Stromal cell of bone marrow (primary cell): Measurements from ENCODE around the gene CYP4A22.
"Not testable (repeated sequence)": the region's sequence is repeated elsewhere in the genome, so short reads cannot be mapped to it uniquely, and the experiment has no call there.

Experiments
- DNase-seq: peaks from one replicate; pipeline ENCODE4 v3.0.0-alpha.2; 2012; ENCODE audit warnings: low read depth

The CYP4A22 gene

DNA sequence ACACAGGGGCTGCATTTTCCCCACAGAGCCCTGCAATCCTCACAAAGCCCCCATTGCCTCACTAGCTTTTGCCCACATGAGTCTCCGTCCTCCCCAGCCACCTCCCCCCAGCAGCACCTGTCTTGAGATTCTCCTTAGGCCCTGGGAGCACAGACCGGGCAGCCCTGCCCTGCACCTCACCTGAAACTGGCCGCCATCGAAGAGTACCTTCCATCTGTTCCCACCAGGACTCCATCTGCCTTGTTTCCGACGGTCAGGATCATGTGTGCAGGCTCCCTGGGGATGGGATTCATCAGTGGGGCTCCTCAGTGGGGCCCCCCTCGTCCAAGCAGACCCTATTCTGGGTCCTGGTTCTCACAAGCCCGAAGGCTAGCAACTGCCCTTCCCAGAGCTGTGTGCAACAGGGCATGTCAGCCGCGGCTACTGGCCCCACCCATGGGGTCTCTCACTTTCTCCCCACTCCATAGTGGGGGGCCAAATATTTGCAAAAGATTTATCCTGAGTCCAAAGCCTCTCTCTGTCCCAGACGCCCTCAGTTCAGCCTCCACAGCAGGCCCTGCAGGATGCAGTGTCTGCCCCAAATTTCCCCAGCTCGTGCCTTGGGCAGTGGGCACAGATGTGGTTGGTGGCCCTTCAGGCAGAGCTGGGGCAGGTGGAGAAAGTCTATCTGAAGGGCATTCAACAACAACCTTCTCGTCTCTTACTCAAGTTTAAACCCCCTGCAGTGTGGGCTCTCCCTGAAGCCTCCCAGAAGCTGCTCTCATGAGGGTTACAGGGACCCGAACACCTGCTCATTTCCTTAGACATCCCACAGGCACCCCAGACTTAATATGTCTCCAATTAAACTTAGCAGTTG is 47.8 kb downstream of the CYP4A22 start:
- no peak for DNase-seq

DNA sequence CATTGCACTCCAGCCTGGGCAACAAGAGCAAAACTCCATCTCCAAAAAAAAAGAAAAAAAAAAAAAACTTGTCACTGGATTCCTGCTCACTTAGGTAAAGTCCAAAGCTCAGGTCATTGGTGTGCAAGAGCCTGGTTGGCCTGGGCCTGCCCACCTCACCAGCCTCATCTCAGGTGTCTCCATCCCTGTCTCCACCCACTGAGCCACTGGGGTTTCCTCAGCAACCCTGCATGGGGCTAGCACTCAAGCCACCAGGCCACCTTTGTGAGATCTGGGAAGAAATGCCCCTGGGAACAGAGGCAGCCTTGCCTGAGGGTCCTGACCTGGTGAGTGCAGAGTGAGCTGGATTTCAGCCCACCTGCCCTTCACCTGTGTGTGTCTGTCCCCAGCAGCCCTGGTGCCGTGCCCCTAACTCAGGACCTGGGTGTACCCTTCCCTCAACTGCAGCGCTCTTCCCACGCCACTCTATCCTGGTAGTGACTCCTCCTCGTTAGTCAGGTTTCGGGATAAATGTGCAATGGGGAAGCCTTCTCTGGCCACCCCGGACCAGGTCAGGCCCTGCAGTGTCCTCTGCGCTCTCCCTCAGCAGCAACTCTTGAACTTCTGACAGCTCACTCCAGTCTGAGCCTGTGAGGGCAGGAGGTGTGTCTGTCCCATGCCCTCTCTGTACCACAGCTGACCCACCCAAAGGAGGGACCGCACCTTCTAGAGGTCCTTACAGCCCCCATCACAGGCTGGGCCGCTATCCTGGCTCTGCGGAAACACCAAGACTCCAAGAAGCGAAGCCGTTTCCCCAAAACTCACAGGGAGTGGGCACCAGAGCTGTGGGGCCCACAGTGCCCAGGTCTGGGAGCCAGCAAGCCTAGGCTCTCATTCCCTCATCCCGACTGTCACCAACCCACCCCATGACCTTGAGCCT is 49.3 kb downstream of the CYP4A22 start:
- no peak for DNase-seq

DNA sequence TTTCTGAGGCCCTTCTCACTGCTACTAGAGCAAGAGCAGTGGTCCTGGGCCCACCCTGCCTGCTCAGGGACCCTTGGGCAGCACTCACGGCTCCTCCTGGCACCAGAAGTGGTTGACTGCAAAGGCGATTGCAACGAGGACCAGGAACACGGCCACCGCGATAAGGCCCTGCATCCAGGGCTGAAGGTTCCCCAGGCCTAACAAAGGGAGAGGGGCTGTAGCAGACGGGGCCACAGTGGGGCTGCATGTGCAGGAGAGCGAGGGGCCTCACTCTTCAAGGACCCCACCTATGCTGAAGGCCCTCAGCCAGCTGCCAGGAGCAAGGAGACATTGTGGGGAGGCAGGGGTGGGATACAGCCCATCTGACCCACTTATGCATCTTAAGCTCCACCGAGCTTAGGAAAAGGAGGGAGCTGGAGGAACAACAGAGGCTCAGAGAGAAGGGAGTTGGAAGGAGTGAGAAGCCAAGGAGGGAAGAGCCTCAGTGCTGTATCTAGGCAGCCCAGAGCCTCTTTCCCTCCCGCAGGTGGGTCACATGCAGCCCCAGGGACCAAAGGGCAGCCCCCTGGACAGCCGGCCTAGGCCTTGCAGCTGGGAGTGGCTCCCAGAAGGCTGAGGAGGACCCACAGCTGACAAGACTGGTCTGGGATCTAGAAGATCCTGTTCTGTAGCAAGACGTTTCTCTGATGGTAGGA is 50.1 kb downstream of the CYP4A22 start:
- DNase-seq: no peak

DNA sequence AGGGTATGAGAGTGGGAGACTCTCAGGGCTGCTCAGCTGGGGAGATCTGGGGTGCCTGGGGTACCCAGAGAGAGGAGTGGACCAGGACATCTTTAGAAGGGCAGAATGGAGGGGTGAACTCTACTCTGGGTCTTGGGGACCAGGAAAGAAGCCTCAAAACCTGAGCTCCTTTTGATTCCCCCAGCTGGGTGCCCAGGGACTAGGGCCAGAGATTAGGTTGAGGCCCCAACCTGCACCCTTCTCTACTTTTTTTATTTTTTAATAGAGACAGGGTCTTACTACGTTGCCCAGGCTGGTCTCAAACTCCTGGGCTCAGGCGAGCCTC is 50.6 kb downstream of the CYP4A22 start:
- no peak for DNase-seq

DNA sequence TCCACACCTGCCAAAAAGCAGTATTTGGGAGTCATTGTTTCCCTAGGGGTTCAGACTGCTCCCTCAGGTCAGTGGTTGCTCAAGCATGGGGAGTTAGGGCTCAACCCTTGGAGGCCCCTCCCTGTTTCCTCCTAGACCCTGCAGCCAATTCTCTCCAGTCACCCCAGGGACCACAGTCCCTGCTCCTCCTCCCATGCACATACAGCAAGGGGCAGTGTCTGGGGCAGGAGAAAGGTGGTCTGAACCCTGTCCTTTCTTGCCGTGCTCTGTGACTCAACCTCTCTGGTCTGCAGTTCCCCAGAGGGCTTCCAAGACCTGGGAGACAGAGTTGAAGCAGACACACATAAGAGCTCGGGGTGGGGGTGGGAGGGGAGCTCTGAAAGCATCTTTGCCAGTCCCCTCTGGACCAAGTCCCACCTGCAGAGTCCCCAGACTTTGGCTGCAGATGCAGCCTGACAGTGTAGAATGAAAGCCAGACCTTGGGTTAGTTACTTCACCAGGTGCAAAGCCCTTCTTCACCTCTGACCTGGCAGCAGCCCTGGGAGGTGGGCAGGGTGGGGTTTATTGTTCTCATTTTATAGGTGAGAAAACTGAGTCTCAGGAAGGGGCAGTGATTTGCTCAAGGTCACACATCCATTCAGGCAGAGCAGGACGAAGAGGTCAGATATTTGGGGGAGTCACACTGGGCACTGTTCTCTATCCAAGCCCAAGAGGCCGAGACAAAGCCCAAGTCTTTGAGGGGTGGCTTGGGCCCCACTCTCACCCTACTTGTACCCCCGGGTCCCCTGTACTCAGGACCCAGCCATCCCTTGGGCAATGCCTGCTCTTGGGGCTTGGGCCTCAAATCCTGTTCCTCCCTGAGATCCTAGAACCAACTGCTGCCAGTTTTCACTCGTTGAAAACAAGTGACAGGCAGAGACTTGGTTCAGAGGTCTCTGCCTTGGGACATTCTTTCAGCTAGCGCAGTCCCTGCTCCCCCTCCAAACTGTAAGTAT is 51.8 kb downstream of the CYP4A22 start:
- DNase-seq: no peak

DNA sequence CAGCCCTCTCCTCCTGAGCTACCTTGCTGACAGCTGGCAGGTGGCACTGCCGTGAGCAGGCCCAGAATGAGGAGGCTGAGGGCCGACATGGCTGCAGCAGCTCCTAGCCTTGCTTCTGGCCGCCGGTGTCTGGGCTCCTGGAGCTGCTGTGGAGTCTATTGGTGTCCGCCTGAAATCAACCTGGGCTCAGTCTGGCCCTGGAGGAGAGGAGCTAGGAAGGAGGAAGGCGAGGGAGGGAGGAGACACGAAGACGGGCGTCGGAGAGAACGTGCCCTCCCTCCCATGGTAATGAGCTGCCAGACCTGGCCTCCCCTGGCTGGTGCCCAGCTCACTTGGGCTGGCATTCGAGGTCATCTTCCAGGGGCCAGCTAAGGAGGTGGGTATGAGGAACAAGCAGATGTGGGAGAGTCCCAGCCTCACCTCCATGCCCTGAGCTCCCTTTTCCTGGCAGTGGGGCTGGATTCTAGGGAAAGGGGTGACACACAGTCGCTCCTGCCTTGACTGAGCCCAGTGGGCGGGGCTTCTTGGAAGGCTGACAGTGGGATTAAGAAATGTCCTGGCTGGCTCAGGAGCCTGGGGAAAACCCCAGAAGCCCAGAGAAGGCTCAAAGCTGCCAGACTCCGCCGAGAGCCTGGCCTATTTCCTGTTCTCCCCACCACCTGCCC is 52.7 kb downstream of the CYP4A22 start, which contains the start of gene PDZK1IP1:
Gene PDZK1IP1, minus strand, starts transcription at position 193 of the 665 bp plus-strand sequence. Its CDS starts 104 bp downstream, at position 89.
- peak; percentile 59 for DNase-seq

DNA sequence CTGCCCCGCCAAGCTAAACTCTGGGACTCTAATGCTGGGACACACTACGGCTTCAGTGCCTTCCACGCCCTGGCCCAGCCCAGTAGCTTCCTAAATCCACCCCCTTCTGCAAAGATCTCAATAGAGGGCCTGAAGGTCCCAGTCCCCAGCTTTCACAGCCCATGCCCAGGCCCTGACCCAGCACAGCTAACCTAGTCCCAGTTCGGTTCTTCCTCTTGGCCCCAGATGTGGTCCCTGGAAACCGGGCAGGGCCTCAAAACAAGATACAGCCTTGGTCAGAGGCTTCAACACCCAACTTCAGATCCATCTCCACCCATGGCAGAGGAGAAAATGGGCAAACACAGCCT is 53.2 kb downstream of the CYP4A22 start:
- no peak for DNase-seq

DNA sequence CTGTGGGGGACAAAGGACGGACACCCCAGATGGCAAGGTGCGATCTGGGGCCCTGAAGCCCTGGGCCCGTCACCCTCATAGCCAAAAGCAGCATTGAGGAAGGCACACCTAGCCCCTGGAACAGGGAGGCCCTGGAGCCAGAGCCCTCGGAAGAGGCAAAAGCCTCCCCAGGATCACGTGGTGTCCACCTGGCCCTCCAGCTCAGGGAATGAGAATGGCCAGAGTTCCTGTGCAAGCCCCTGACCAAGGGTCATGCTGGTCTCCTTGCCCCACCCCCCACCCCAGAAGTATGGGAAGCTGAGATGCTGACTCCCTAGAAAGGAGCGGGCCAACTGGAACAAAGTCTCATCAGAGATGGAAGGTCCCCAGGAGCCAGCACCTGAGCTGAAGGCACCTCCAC is 53.6 kb downstream of the CYP4A22 start:
- no peak for DNase-seq

DNA sequence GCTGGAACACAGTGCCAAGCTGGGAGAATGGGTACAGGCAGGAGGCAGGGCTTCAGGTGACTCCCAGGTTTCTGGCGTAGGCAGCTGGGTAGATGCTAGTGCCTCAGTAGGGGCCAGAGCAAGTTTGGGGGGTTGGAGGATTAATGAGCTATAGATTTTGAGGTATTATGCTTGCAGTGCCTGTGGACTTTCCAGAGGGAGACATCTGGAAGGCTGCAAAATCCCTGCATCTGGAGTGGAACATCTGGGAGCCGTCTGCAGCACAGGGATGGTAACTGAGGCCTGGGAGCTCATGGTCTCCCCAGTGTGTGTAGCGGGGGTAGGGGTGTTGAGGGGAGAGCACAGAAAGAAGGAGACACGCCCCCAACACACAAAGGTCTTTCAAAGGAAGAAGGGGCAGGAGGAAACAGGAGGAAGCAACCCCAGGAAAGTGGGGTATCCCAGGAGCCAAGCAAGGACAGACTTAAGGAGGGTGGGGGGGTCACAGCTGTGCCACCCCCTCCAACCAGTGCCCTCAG is 54.8 kb downstream of the CYP4A22 start:
- no peak for DNase-seq

DNA sequence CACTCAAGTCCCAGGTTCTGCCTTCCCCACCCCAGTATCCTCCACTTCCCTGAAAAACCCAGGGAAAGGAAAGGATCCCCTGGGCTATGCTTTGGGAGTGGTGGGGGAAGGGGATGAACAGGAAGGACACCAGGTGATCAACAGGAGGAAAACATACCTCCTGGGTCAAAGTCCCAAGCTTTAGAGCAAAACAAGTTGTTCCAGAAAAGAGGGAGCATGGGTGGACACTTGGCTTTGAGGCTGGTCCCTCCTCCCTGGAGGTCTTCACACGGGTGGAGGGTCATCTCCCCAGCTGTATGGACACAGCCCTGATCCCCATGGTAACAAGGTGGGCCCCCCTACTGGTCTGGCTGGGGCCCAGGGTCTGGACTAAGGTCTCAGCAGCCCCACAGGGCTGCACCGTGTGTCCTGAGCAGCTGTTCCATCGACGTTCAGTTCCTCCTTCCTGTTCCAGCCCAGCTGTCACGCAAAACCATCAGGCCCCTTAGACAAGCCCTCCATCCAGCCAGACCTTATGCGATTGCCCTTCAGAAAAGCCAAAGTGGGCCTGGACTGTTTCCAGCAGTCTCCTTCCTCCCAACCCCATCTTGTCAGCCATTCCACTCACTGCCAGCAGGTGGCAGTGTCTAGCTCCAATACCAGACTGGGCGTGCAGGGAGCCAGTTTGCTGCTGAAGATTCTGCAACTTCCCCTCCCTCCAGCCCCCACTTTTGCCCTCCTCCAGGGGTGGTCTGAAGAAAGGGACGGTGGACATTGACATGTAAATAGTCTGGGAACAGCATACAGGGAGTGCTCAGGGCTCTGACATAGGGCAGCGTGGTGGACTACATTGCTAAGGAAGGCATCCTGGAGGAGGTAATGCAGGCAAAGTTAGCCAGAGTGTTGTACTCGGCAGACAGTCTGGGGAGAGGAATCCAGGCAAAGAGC is 55.5 kb downstream of the CYP4A22 start:
- peak; percentile 34 for DNase-seq

DNA sequence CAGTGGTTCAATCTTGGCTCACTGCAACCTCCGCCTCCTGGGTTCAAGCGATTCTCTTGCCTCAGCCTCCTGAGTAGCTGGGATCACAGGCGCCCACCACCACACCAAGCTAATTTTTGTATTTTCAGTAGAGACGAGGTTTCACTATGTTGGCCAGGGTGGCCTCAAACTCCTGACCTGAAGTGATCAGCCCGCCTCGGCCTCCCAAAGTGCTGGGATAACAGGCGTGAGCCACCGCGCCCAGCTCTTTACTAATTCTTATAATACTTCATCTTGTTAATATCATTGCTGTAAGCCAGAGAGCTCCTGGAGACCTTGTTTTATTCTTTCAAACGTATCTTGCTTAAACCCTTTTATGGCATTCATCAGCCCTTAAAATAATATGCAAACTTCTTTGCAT is 56.3 kb downstream of the CYP4A22 start:
- not testable (repeated sequence) for DNase-seq

DNA sequence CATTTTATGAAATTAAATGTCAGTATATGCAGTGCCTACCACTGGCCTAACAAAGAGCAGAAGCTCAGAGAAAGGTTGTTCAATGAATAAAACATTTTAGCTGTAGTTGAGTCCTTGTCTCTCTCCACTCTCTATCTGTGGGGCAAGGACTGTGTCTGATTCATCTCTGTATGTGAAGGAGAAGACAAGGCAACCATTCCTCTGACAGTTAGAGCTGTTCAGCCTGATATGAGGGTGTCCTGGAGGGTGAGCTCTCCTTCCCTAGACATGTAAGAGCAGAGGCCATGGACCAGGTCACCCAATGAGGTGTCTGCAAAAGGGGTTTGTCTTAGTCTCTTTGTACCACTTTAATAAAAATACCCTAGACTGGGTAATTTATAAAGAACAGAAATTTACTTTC is 57.1 kb downstream of the CYP4A22 start:
- no peak for DNase-seq

DNA sequence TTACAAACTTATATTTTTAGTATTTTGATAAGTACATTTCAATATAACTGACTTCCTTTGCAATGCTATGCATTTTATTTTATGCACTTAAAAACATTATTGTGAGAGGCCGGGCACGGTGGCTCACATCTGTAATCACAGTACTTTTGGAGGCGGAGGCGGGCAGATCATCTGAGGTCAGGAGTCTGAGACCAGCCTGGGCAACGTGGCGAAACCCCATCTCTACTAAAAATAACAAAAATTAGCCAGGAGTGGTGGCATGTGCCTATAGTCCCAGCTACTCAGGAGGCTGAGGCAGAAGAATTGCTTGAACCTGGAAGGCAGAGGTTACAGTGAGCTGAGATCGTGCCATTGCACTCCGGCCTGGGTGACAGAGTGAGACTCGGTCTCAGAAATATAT is 58.7 kb downstream of the CYP4A22 start:
- DNase-seq: not testable (repeated sequence)

DNA sequence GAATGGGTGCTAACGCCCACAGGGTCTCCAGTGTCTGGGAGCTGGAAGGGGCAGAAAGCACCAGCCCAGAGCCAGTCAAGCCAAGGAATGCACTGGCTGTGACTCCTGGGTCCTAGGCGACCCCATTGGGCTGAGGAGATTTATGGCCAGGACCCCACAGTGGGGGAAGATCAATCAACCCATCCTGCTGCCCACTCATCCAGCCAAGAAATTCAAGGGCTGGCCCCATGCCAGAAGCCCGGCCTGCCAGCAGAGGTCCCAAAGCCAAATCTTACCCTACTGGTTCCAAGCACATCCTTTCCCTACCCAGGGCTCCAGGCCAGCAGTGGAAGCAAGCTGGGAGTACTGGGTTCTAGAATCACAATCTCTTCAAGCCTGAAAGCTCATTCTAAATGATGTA is 59.4 kb downstream of the CYP4A22 start:
- DNase-seq: no peak

DNA sequence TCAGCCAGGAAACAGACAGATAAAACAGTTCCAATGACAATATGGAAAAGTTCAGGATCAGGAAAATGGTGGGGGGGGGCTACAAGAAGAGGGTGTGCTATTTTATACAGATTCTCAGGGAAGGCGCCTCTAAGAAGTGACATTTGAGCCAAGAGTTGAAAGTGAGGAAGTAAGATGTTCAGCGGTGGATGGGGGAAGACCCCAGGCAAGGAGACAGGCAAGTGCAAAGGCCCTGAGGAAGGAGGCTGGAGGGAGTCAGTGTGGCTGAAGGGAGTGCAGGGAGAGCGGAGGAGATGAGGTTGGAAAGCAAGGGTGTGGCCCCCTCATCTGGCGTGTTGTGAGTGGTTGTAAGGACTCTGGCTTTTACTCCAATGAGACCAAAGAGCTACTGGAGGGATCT is 61.0 kb downstream of the CYP4A22 start:
- no peak for DNase-seq
